ENCODE results near the gene CD34.

CD34 gene

GRCh38 chr1:207847116-207847515 lies 63.8 kb downstream of the CD34 start:
- TF ChIP-seq, protein P1, sequence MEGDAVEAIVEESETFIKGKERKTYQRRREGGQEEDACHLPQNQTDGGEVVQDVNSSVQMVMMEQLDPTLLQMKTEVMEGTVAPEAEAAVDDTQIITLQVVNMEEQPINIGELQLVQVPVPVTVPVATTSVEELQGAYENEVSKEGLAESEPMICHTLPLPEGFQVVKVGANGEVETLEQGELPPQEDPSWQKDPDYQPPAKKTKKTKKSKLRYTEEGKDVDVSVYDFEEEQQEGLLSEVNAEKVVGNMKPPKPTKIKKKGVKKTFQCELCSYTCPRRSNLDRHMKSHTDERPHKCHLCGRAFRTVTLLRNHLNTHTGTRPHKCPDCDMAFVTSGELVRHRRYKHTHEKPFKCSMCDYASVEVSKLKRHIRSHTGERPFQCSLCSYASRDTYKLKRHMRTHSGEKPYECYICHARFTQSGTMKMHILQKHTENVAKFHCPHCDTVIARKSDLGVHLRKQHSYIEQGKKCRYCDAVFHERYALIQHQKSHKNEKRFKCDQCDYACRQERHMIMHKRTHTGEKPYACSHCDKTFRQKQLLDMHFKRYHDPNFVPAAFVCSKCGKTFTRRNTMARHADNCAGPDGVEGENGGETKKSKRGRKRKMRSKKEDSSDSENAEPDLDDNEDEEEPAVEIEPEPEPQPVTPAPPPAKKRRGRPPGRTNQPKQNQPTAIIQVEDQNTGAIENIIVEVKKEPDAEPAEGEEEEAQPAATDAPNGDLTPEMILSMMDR (IDR thresholded peaks at IDR 0.05; ENCODE audit: low read depth, low read length, missing control alignments), result no peak
- no peak overlapping the region for H3K4me3 ChIP-seq (replicated peaks; ENCODE audit: low read depth, low read length)
- DNase-seq (ENCODE audit: extremely low read depth, low read depth), result no peak

DNA sequence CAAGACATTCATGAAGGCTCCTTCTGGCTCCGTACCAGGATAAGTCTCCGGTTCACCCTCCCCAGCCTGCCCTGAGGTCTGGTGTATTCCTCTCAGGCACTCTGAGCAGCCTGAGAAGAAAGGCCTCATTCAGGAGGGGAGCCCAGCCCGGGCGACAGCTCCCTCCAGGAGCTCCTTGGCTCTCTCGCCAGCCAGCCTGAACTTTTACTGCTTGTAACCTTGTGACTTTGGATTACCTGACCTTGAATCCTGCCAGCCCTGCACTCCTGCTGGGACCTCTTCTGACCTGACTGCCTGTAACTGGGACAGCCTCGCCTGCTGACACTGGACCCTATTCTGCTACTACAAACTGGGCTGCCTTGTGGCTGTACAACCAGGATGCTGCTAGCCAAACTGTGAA lies 65.8 kb downstream of the CD34 start:
- DNase-seq (ENCODE audit: extremely low read depth, low read depth), result no peak
- no peak overlapping the region for H3K4me3 ChIP-seq (replicated peaks; ENCODE audit: low read depth, low read length)
- TF ChIP-seq, protein P1 (IDR thresholded peaks at IDR 0.05; ENCODE audit: low read depth, low read length, missing control alignments), result no peak

- DNase-seq (ENCODE audit: extremely low read depth, low read depth), result no peak
- H3K4me3 ChIP-seq (replicated peaks; ENCODE audit: low read depth, low read length), result no peak overlapping the region
- TF ChIP-seq, protein P1 (IDR thresholded peaks at IDR 0.05; ENCODE audit: low read depth, low read length, missing control alignments), result no peak
These were observed 66.6 kb downstream of the CD34 start for GRCh38 chr1:207844371-207844770.

DNA sequence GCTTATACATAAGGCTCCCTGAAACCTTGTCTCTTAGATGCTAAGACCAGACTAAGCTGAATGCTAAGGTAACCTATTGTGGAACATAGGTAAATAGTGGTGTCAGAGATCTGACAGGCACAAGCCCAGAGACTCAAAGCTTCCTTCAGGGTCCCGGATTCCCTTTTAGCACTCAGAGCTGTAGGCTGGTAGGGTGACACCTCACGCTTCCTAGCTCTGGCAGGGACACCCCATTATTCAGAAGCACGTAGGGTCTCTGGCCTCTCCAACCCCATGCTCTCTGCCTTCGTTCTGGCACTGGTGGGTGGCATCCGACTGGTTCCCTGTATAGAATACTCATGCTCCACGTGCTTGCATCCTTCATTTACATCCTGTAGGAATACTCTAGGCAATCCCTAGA lies 68.4 kb downstream of the CD34 start:
- DNase-seq (ENCODE audit: extremely low read depth, low read depth), result no peak
- TF ChIP-seq, protein P1 (IDR thresholded peaks at IDR 0.05; ENCODE audit: low read depth, low read length, missing control alignments), result no peak

DNA sequence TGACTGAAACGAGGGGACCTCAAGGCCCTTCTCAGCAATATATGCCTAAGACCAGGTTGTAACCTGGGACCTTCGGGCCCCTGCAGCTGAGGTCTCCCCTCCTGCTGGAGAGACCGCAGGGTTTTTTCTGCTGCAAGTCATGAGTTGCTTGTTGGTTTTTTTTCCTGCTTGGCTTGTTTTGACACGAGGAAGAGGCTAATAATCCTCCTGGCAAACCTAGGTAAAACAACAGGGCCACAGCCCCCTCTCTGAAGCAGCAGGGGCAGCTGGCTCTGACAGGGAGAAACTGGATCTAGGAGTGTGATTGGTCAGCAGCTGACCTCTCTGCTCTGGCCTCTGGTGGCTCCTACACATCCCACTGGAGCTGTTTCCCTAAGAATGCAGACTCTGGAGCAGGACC lies 69.0 kb downstream of the CD34 start:
- TF ChIP-seq, protein P1 (IDR thresholded peaks at IDR 0.05; ENCODE audit: low read depth, low read length, missing control alignments), result no peak
- no peak overlapping the region for H3K4me3 ChIP-seq (replicated peaks; ENCODE audit: low read depth, low read length)
- no peak for DNase-seq (ENCODE audit: extremely low read depth, low read depth)

More for the DNA sequence above, 68.4 kb downstream of the CD34 start:
- H3K4me3 ChIP-seq (replicated peaks; ENCODE audit: low read depth, low read length), result no peak overlapping the region

DNA sequence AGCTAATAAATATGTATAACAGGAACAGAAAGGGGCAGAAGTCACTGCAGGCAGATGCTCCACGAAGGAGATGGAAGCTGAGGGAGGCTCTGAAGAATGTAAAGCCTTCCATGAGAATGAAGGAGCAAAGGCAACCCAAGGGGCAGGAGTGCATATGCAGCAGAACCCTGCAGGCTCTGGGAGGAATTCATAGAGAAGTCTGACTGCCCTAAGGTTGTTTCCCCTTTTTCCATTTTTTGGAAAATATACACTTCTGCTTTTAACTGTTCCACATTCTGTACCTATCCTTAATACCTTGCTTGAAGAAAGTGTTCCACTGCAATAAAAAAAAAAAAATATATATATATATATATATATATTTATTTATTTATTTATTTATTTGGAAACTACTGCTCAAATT lies 69.6 kb downstream of the CD34 start:
- TF ChIP-seq, protein P1 (IDR thresholded peaks at IDR 0.05; ENCODE audit: low read depth, low read length, missing control alignments), result no peak
- no peak overlapping the region for H3K4me3 ChIP-seq (replicated peaks; ENCODE audit: low read depth, low read length)
- no peak for DNase-seq (ENCODE audit: extremely low read depth, low read depth)

GRCh38 chr1:207840380-207840779 lies 70.5 kb downstream of the CD34 start:
- H3K4me3 ChIP-seq (replicated peaks; ENCODE audit: low read depth, low read length), result no peak overlapping the region
- TF ChIP-seq, protein P1 (IDR thresholded peaks at IDR 0.05; ENCODE audit: low read depth, low read length, missing control alignments), result no peak
- DNase-seq (ENCODE audit: extremely low read depth, low read depth), result no peak

All from HFF-Myc (cell line).